T-cell (primary cell): ENCODE results near the gene SMLR1. TPM values are rescaled to one million over a fixed set of nuclear protein-coding genes. Genes with fewer than 3 reads are reported as not detected.
A peak's percentile ranks its signal among the peaks of the same experiment; 100 is the strongest.

Experiments used
- ATAC-seq, 4 experiments: fragments of 200-7000 bp in 3 of 4; fragments of 150-1000 bp in 1 of 4; cut with Tn5 transposase; replicated peaks in 1 of 4; 1 replicate in 3 of 4; 2 replicates in 1 of 4; pipeline ENCODE4 v1.10.0; 2021; ENCODE audit warnings: moderate library complexity in 3 of 4, mild to moderate bottlenecking in 2 of 4, moderate number of reproducible peaks in 1 of 4
- CTCF ChIA-PET, 2 donors: fragments of 300-600 bp; sonication (Branson Sonifier 250); formaldehyde crosslinking; loops; one replicate each; lab custom pipeline; 2022; ENCODE audit warnings: antibody characterized with exemption in 2 of 2; lab: Charles Lee
- POLR2A ChIA-PET, 2 donors: fragments of 300-600 bp; sonication (Branson Sonifier 250); formaldehyde crosslinking; loops; one replicate each; lab custom pipeline; 2022; ENCODE audit warnings: antibody characterized with exemption in 2 of 2; lab: Charles Lee
- DNase-seq, 35 experiments: peaks; one replicate each; pipeline versions ENCODE4 v3.0.0 to v3.0.0-alpha.2; 2013 to 2023
- H3K27ac ChIP-seq: one replicate; pipeline ENCODE4 v1.5.1; 2013; ENCODE audit warnings: low read length
- H3K27me3 ChIP-seq, 2 experiments: replicated peaks in 1 of 2; 1 replicate in 1 of 2; 2 replicates in 1 of 2; pipeline versions ENCODE4 v1.6.1 to v1.7.0; 2013; ENCODE audit warnings: low read length in 1 of 2, mixed read lengths in 1 of 2; ENCODE audit not compliant: control insufficient read depth in 2 of 2, insufficient read depth in 2 of 2; ENCODE audit errors: extremely low read depth in 1 of 2
- H3K36me3 ChIP-seq, 2 donors: 1 replicate in 1 of 2; 2 replicates in 1 of 2; pipeline versions ENCODE4 v1.6.1 to v1.7.0; 2013; ENCODE audit warnings: low read length in 1 of 2; ENCODE audit not compliant: control insufficient read depth in 2 of 2, insufficient read depth in 1 of 2; ENCODE audit errors: extremely low read depth in 1 of 2
- H3K4me1 ChIP-seq, 2 experiments: 1 replicate in 1 of 2; 2 replicates in 1 of 2; pipeline versions ENCODE4 v1.6.1 to v1.7.0; 2013; ENCODE audit warnings: low read length in 2 of 2, mixed read lengths in 1 of 2; ENCODE audit not compliant: insufficient read depth in 2 of 2, control insufficient read depth in 1 of 2; ENCODE audit errors: extremely low read depth in 1 of 2
- H3K4me3 ChIP-seq, 2 donors: 1 replicate in 1 of 2; 2 replicates in 1 of 2; pipeline versions ENCODE4 v1.5.1 to v1.7.0; 2013; ENCODE audit warnings: mild to moderate bottlenecking in 2 of 2, low read length in 1 of 2, moderate library complexity in 1 of 2; ENCODE audit not compliant: control insufficient read depth in 1 of 2; ENCODE audit errors: extremely low read depth in 1 of 2
- H3K9me3 ChIP-seq: 2 replicates; pipeline ENCODE4 v1.7.0; 2013
- H3K27ac Mint-ChIP-seq, 2 donors: one replicate each; pipeline ENCODE4 v1.8.0; 2020 to 2021; ENCODE audit warnings: mild to moderate bottlenecking in 2 of 2, mixed read lengths in 2 of 2
- H3K27me3 Mint-ChIP-seq, 2 donors: one replicate each; pipeline ENCODE4 v1.8.0; 2021 to 2022; ENCODE audit warnings: mixed read lengths in 2 of 2
- H3K36me3 Mint-ChIP-seq: one replicate; pipeline ENCODE4 v1.8.0; 2021; ENCODE audit warnings: mixed read lengths
- H3K4me1 Mint-ChIP-seq, 3 donors: one replicate each; pipeline ENCODE4 v1.8.0; 2020 to 2022; ENCODE audit warnings: mixed read lengths in 3 of 3, mild to moderate bottlenecking in 1 of 3
- H3K4me3 Mint-ChIP-seq, 3 donors: one replicate each; pipeline ENCODE4 v1.8.0; 2020 to 2022; ENCODE audit warnings: mild to moderate bottlenecking in 3 of 3, mixed read lengths in 3 of 3, moderate library complexity in 3 of 3
- H3K9me3 Mint-ChIP-seq, 3 donors: one replicate each; pipeline ENCODE4 v1.8.0; 2020 to 2022; ENCODE audit warnings: mixed read lengths in 3 of 3
- WGBS: methylation state at CpG from one replicate; pipeline ENCODE4 v1.1.5; 2013; ENCODE audit warnings: missing lambda C conversion rate; ENCODE audit not compliant: insufficient coverage; 5-methylcytosine and 5-hydroxymethylcytosine counted together
- total RNA-seq, 35 experiments: library from RNA in 6 of 35; stranded (reverse) in 6 of 35; fragments of 120-200 nt in 1 of 35; gene quantifications; one replicate each; pipeline versions ENCODE4 v1.2.1 to v1.2.4 and lab custom pipeline; 2013 to 2026

Gene SMLR1
- total RNA-seq, 5 donors from 2014 or later (not counting 1 experiment from before 2014, with no cell fraction given), result not detected

- WGBS, result no CpG with 5 or more reads among the region's 1 CpG
- Histone ChIP-seq H3K27ac (no peak overlapping the region), H3K27me3 (no peaks in the 10 kb centered on the region), H3K4me3 (no peak overlapping the region), H3K4me1 (no peaks in the 10 kb centered on the region), H3K9me3 (no peaks in the 10 kb centered on the region), H3K36me3 (no peaks in the 10 kb centered on the region)
- DNase-seq, result no peak
- ATAC-seq, result no peak
- Mint-ChIP-seq H3K27ac (no peak overlapping the region), H3K9me3 (peaks cover 4 to 7% (median 4%) of the 10 kb centered on the region in 3 donors), H3K4me3 (no peak overlapping the region), H3K27me3 (no peaks in the 10 kb centered on the region), H3K4me1 (peaks cover 2 to 17% (median 6%) of the 10 kb centered on the region in 3 donors), H3K36me3 (peaks cover 4% of the 10 kb centered on the region)
- CTCF ChIA-PET, result no interaction called here
- POLR2A ChIA-PET, result no interaction called here
Observed at GRCh38 chr6:130822736-130823135, 4.5 kb upstream of the SMLR1 start.

DNA sequence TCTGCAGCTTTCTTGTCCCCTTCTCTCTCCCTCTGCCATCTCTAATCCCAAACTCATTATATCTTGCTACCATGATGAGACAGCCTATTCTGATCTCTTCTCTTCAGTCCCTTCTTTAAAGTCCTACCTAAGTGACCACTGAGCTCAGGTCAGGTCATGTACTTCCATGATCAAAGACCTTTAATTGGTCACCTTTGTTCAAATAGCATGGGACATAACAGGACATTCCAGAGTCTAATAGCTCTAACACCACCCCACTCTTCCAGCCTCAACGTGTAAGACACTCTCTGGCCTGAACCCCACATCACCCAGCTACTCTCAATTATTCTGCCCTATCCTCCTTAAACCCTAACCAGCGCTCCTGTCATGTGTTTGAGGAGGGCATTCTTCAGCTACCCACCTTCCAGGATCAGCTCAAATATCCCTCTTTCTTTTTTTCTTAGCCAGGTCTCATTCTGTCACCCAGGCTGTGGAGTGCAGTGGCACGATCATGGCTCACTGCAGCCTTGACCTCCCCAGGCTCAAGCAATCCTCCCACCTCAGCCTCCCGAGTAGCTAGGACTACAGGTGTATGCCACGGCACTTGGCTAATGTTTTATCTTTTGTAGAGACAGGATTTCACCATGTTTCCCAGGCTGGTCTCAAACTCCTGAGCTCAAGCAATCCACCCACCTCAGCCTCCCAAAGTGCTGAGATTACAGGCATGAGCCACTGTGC is 2.1 kb upstream of the SMLR1 start:
- no peaks in the 10 kb centered on the region for H3K9me3 Mint-ChIP-seq
- Histone ChIP-seq H3K9me3 (no peaks in the 10 kb centered on the region), H3K27me3 (no peaks in the 10 kb centered on the region), H3K27ac (no peak overlapping the region), H3K36me3 (no peaks in the 10 kb centered on the region), H3K4me1 (no peaks in the 10 kb centered on the region), H3K4me3 (no peak overlapping the region)
- H3K4me1 Mint-ChIP-seq, result peaks cover 2 to 17% (median 6%) of the 10 kb centered on the region in 3 donors
- ATAC-seq (no peak), DNase-seq (no peak)
- H3K27me3 Mint-ChIP-seq, result no peaks in the 10 kb centered on the region
- H3K36me3 Mint-ChIP-seq, result no peaks in the 10 kb centered on the region
- ChIA-PET CTCF (no interaction called here), POLR2A (no interaction called here)
- no peak overlapping the region for H3K4me3 Mint-ChIP-seq
- no peak overlapping the region for H3K27ac Mint-ChIP-seq
- WGBS, result 100% methylated on average over 1 of the region's 5 CpGs

- ATAC-seq (peak in 1 of 4 experiments; percentile 60), DNase-seq (no peak)
- peaks cover 0 to under 1% of the 10 kb centered on the region in 2 donors for H3K27me3 Mint-ChIP-seq
- no peaks in the 10 kb centered on the region for H3K9me3 Mint-ChIP-seq
- Histone ChIP-seq H3K4me3 (no peak overlapping the region), H3K36me3 (no peaks in the 10 kb centered on the region), H3K9me3 (no peaks in the 10 kb centered on the region), H3K27me3 (no peaks in the 10 kb centered on the region), H3K27ac (no peak overlapping the region), H3K4me1 (no peaks in the 10 kb centered on the region)
- no peak overlapping the region for H3K4me3 Mint-ChIP-seq
- H3K27ac Mint-ChIP-seq, result no peak overlapping the region
- CTCF ChIA-PET, result no interaction called here
- H3K4me1 Mint-ChIP-seq, result peaks cover 2 to 17% (median 6%) of the 10 kb centered on the region in 3 donors
- H3K36me3 Mint-ChIP-seq, result no peaks in the 10 kb centered on the region
- POLR2A ChIA-PET, result no interaction called here
- no CpG with 5 or more reads among the region's 3 CpGs for WGBS
Observed at GRCh38 chr6:130825772-130826441, 1.3 kb upstream of the SMLR1 start.

- H3K36me3 Mint-ChIP-seq, result no peaks in the 10 kb centered on the region
- no CpG with 5 or more reads among the region's 4 CpGs for WGBS
Observed at GRCh38 chr6:130826442-130827246, 562 bp upstream of the SMLR1 start.

GRCh38 chr6:130829333-130829910 is 2.2 kb downstream of the SMLR1 start:
- Histone ChIP-seq H3K27ac (no peak overlapping the region), H3K36me3 (no peaks in the 10 kb centered on the region), H3K9me3 (no peaks in the 10 kb centered on the region), H3K4me1 (no peaks in the 10 kb centered on the region), H3K27me3 (no peaks in the 10 kb centered on the region), H3K4me3 (no peak overlapping the region)
- DNase-seq (no peak), ATAC-seq (no peak)
- WGBS, result 24% methylated on average over 2 of the region's 4 CpGs
- POLR2A ChIA-PET, result no interaction called here
- Mint-ChIP-seq H3K4me1 (peaks cover 2 to 17% (median 6%) of the 10 kb centered on the region in 3 donors), H3K4me3 (no peak overlapping the region), H3K27ac (no peak overlapping the region), H3K27me3 (peaks cover 0 to 3% of the 10 kb centered on the region in 2 donors), H3K9me3 (no peaks in the 10 kb centered on the region), H3K36me3 (no peaks in the 10 kb centered on the region)
- CTCF ChIA-PET, result no interaction called here

More at GRCh38 chr6:130826442-130827246, 562 bp upstream of the SMLR1 start:
- Histone ChIP-seq H3K36me3 (no peaks in the 10 kb centered on the region), H3K27ac (no peak overlapping the region), H3K4me1 (no peaks in the 10 kb centered on the region), H3K4me3 (no peak overlapping the region), H3K9me3 (no peaks in the 10 kb centered on the region), H3K27me3 (no peaks in the 10 kb centered on the region)
- Mint-ChIP-seq H3K4me1 (peaks cover 2 to 17% (median 6%) of the 10 kb centered on the region in 3 donors), H3K4me3 (no peak overlapping the region), H3K9me3 (no peaks in the 10 kb centered on the region), H3K27me3 (peaks cover 0 to 3% of the 10 kb centered on the region in 2 donors), H3K27ac (no peak overlapping the region)
- POLR2A ChIA-PET, result no interaction called here
- DNase-seq, result no peak
- CTCF ChIA-PET, result no interaction called here
- ATAC-seq, result no peak

GRCh38 chr6:130831607-130832006 is 4.4 kb downstream of the SMLR1 start:
- no peak overlapping the region for H3K4me3 ChIP-seq
- no peaks in the 10 kb centered on the region for H3K9me3 ChIP-seq
- Mint-ChIP-seq H3K4me3 (no peak overlapping the region), H3K9me3 (no peaks in the 10 kb centered on the region), H3K4me1 (no peaks in the 10 kb centered on the region), H3K36me3 (no peaks in the 10 kb centered on the region), H3K27me3 (peaks cover 0 to 3% of the 10 kb centered on the region in 2 donors), H3K27ac (no peak overlapping the region)
- H3K27me3 ChIP-seq, result no peaks in the 10 kb centered on the region
- H3K4me1 ChIP-seq, result no peaks in the 10 kb centered on the region
- no peak for ATAC-seq
- no peaks in the 10 kb centered on the region for H3K36me3 ChIP-seq
- no peak for DNase-seq
- ChIA-PET CTCF (interaction anchor here in 1 of 2 donors (1.7 kb wide), 1 partner anchor 11 kb away, joined by 3 read pairs; no protein-coding TSS in a partner anchor), POLR2A (no interaction called here)
- H3K27ac ChIP-seq, result no peak overlapping the region
- WGBS, result no CpG with 5 or more reads among the region's 5 CpGs
